Neural progenitor cell (in vitro differentiated cells): ENCODE data around the gene TATDN3. TPM values are rescaled to one million over a fixed set of nuclear protein-coding genes. Genes with fewer than 3 reads are reported as not detected.

Experiments
- DNase-seq: peaks from one replicate; pipeline ENCODE4 v3.0.0-alpha.2; 2016; ENCODE audit warnings: low spot score
- H2AFZ ChIP-seq: fragments of 200-600 bp; sonication (generic); replicated peaks from 2 replicates; pipeline ENCODE4 v1.6.1; 2016; ENCODE audit warnings: antibody characterized with exemption
- H3F3A ChIP-seq: fragments of 200-600 bp; sonication (generic); 2 replicates; pipeline ENCODE4 v1.6.1; 2016; ENCODE audit warnings: antibody characterized with exemption, low read depth
- H3K27ac ChIP-seq: fragments of 200-600 bp; sonication (generic); 2 replicates; pipeline ENCODE4 v1.5.1; 2016; ENCODE audit warnings: mild to moderate bottlenecking
- H3K27me3 ChIP-seq: fragments of 200-600 bp; sonication (generic); 2 replicates; pipeline ENCODE4 v1.6.1; 2016; ENCODE audit warnings: mild to moderate bottlenecking, moderate library complexity
- H3K36me3 ChIP-seq: fragments of 200-600 bp; sonication (generic); 2 replicates; pipeline ENCODE4 v1.5.1; 2016
- H3K4me1 ChIP-seq: fragments of 200-600 bp; sonication (generic); 2 replicates; pipeline ENCODE4 v1.6.1; 2016; ENCODE audit warnings: mixed run types
- H3K4me2 ChIP-seq: fragments of 200-600 bp; sonication (generic); 2 replicates; pipeline ENCODE4 v1.6.1; 2016
- H3K4me3 ChIP-seq: fragments of 200-600 bp; sonication (generic); 2 replicates; pipeline ENCODE4 v1.5.1; 2016
- H3K79me2 ChIP-seq: fragments of 200-600 bp; sonication (generic); 2 replicates; pipeline ENCODE4 v1.6.1; 2016; ENCODE audit warnings: low read depth
- H3K9ac ChIP-seq: fragments of 200-600 bp; sonication (generic); 2 replicates; pipeline ENCODE4 v1.6.1; 2016
- H3K9me3 ChIP-seq: fragments of 200-600 bp; sonication (generic); 2 replicates; pipeline ENCODE4 v1.5.1; 2016; ENCODE audit warnings: low read depth
- H4K20me1 ChIP-seq: fragments of 200-600 bp; sonication (generic); 2 replicates; pipeline ENCODE4 v1.6.1; 2016; ENCODE audit warnings: low read depth
- H3K27ac Mint-ChIP-seq: 3 replicates; pipeline ENCODE4 v1.8.0; 2021; ENCODE audit warnings: mixed read lengths
- H3K27me3 Mint-ChIP-seq: 2 replicates; pipeline ENCODE4 v1.8.0; 2022; ENCODE audit warnings: low read depth, mild to moderate bottlenecking, inconsistent platforms, moderate library complexity, mixed read lengths; ENCODE audit not compliant: insufficient read depth
- H3K36me3 Mint-ChIP-seq: 3 replicates; pipeline ENCODE4 v1.8.0; 2021; ENCODE audit warnings: mixed read lengths
- H3K4me1 Mint-ChIP-seq: 3 replicates; pipeline ENCODE4 v1.8.0; 2021; ENCODE audit warnings: mixed read lengths
- H3K4me3 Mint-ChIP-seq: 3 replicates; pipeline ENCODE4 v1.8.0; 2021; ENCODE audit warnings: mild to moderate bottlenecking, moderate library complexity, mixed read lengths
- H3K9me3 Mint-ChIP-seq: 3 replicates; pipeline ENCODE4 v1.8.0; 2020; ENCODE audit warnings: mixed read lengths
- EZH2 ChIP-seq: fragments of 200-600 bp; sonication (generic); IDR thresholded peaks from 2 replicates; pipeline ENCODE4 v1.6.1; 2017; ENCODE audit warnings: antibody characterized with exemption, mild to moderate bottlenecking, moderate library complexity
- EZH2phosphoT487 ChIP-seq: fragments of 200-600 bp; sonication (generic); IDR thresholded peaks from 2 replicates; pipeline ENCODE4 v1.6.1; 2017; ENCODE audit warnings: antibody characterized with exemption
- total RNA-seq: library from RNA; depleted of rRNA; stranded (reverse); fragments of >200 nt; gene quantifications from 2 replicates; pipeline ENCODE4 v1.2.3, GENCODE V29; 2015; ENCODE audit warnings: low replicate concordance
- TF ChIP-seq, protein P1 (sequence below): fragments of 200-600 bp; sonication (generic); IDR thresholded peaks from 2 replicates; pipeline ENCODE4 v1.5.1; 2017; ENCODE audit warnings: antibody characterized with exemption, mild to moderate bottlenecking

The TATDN3 gene
- total RNA-seq, 1 donor from 2014 or later: 18.8 TPM

DNA sequence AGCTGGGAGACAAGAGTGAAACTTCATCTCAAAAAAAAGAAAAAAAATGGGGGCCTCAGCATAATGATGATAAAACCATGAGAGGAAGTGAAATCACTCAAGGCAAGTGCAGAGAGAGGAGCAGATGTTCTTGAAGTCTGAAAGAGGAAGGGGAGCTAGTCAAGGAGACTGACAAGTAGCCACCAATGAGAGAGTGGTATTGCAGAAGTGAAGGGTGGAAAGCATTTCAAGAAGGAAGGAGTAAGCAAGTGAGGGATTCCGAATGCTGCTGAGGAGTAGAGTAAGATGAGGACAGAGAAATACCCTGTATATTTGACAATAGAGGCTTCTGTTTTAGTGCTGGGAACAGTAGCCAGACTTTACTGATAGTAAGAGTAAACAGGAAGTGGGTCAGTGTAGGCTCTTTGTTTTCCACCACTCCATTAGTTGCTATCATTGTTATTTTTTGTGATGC, 2.9 kb downstream of the TATDN3 start:
- Histone ChIP-seq H4K20me1 (no peaks in the 10 kb centered on the region), H3K4me1 (peaks cover 8% of the 10 kb centered on the region), H3K4me2 (no peak overlapping the region), H2AFZ (no peak overlapping the region), H3F3A (peaks cover 7% of the 10 kb centered on the region), H3K79me2 (peaks cover 19% of the 10 kb centered on the region), H3K27ac (no peak overlapping the region), H3K27me3 (no peaks in the 10 kb centered on the region), H3K9me3 (no peaks in the 10 kb centered on the region), H3K4me3 (no peak overlapping the region), H3K9ac (no peak overlapping the region), H3K36me3 (peaks cover 8% of the 10 kb centered on the region)
- H3K9me3 Mint-ChIP-seq: no peaks in the 10 kb centered on the region
- H3K27ac Mint-ChIP-seq: no peak overlapping the region
- no peak for DNase-seq
- TF ChIP-seq, protein P1, sequence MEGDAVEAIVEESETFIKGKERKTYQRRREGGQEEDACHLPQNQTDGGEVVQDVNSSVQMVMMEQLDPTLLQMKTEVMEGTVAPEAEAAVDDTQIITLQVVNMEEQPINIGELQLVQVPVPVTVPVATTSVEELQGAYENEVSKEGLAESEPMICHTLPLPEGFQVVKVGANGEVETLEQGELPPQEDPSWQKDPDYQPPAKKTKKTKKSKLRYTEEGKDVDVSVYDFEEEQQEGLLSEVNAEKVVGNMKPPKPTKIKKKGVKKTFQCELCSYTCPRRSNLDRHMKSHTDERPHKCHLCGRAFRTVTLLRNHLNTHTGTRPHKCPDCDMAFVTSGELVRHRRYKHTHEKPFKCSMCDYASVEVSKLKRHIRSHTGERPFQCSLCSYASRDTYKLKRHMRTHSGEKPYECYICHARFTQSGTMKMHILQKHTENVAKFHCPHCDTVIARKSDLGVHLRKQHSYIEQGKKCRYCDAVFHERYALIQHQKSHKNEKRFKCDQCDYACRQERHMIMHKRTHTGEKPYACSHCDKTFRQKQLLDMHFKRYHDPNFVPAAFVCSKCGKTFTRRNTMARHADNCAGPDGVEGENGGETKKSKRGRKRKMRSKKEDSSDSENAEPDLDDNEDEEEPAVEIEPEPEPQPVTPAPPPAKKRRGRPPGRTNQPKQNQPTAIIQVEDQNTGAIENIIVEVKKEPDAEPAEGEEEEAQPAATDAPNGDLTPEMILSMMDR: no peak
- TF ChIP-seq EZH2 (no peak), EZH2phosphoT487 (no peak)
- no peak overlapping the region for H3K4me3 Mint-ChIP-seq
- H3K36me3 Mint-ChIP-seq: peaks cover 5% of the 10 kb centered on the region
- peaks cover 16% of the 10 kb centered on the region for H3K4me1 Mint-ChIP-seq
- peaks cover 8% of the 10 kb centered on the region for H3K27me3 Mint-ChIP-seq

GRCh38 chr1:212797681-212798080, 6.0 kb downstream of the TATDN3 start:
- peaks cover 7% of the 10 kb centered on the region for H3K4me1 Mint-ChIP-seq
- Histone ChIP-seq H3F3A (no peaks in the 10 kb centered on the region), H3K9ac (no peak overlapping the region), H4K20me1 (no peaks in the 10 kb centered on the region), H3K9me3 (no peaks in the 10 kb centered on the region), H3K79me2 (no peaks in the 10 kb centered on the region), H3K4me1 (no peaks in the 10 kb centered on the region), H3K4me3 (no peak overlapping the region), H2AFZ (no peak overlapping the region), H3K4me2 (no peak overlapping the region), H3K36me3 (peaks cover 8% of the 10 kb centered on the region), H3K27me3 (no peaks in the 10 kb centered on the region), H3K27ac (no peak overlapping the region)
- H3K36me3 Mint-ChIP-seq: peaks cover 5% of the 10 kb centered on the region
- TF ChIP-seq EZH2phosphoT487 (no peak), EZH2 (no peak)
- TF ChIP-seq, protein P1: no peak
- DNase-seq: no peak
- H3K4me3 Mint-ChIP-seq: no peak overlapping the region
- no peaks in the 10 kb centered on the region for H3K27me3 Mint-ChIP-seq
- H3K9me3 Mint-ChIP-seq: no peaks in the 10 kb centered on the region
- no peak overlapping the region for H3K27ac Mint-ChIP-seq

DNA sequence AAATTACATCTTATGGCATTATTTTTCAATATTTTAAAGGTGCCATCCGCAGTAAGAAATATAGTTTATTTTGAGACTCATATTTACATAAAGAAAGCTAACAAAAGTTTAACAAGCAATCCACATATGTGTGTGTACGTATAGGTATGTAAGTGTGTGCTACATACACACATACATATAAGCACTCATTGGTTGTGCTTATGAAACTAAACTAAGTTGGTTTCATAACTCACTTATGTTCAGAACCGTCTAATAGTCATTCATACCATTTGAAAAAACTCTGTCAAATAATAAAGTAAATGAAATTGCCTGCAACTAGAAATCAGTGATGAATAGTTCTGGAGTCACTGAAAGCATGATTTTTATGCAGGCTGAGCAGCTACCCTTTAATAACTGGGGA, 14.1 kb downstream of the TATDN3 start:
- H3K4me2 ChIP-seq: no peak overlapping the region
- no peaks in the 10 kb centered on the region for H3K79me2 ChIP-seq
- no peak overlapping the region for H3K9ac ChIP-seq
- no peaks in the 10 kb centered on the region for H4K20me1 ChIP-seq
- H3K9me3 ChIP-seq: no peaks in the 10 kb centered on the region
- H3F3A ChIP-seq: no peaks in the 10 kb centered on the region
- Mint-ChIP-seq H3K9me3 (no peaks in the 10 kb centered on the region), H3K36me3 (peaks cover 6% of the 10 kb centered on the region), H3K27ac (no peak overlapping the region), H3K27me3 (peaks cover 2% of the 10 kb centered on the region), H3K4me3 (no peak overlapping the region), H3K4me1 (peaks cover 4% of the 10 kb centered on the region)
- H2AFZ ChIP-seq: no peak overlapping the region
- TF ChIP-seq, protein P1: no peak
- TF ChIP-seq EZH2 (no peak), EZH2phosphoT487 (no peak)
- H3K36me3 ChIP-seq: peaks cover 7% of the 10 kb centered on the region
- no peak overlapping the region for H3K4me3 ChIP-seq
- DNase-seq: no peak
- H3K4me1 ChIP-seq: no peaks in the 10 kb centered on the region
- no peak overlapping the region for H3K27ac ChIP-seq
- no peaks in the 10 kb centered on the region for H3K27me3 ChIP-seq
